Neuronal stem cell (in vitro differentiated cells): ENCODE data around the gene ADGRG3.
A peak's percentile ranks its signal among the peaks of the same experiment; 100 is the strongest.

ENCODE experiments used
- DNase-seq: peaks from one replicate; pipeline ENCODE4 v3.0.0-alpha.2; 2013; ENCODE audit warnings: low spot score
- H2AFZ ChIP-seq: one replicate; pipeline ENCODE4 v1.6.1; 2013; ENCODE audit warnings: mild to moderate bottlenecking, low read length, inconsistent platforms
- H2AK5ac ChIP-seq: 2 replicates; pipeline ENCODE4 v1.6.1; 2013; ENCODE audit warnings: low read depth, mild to moderate bottlenecking, inconsistent platforms, low read length, moderate library complexity, mixed read lengths
- H2BK120ac ChIP-seq: 2 replicates; pipeline ENCODE4 v1.6.1; 2013; ENCODE audit warnings: low read depth, mild to moderate bottlenecking, inconsistent platforms, low read length, moderate library complexity, mixed read lengths
- H2BK12ac ChIP-seq: one replicate; pipeline ENCODE4 v1.6.1; 2013; ENCODE audit warnings: low read length, inconsistent platforms
- H2BK15ac ChIP-seq: 2 replicates; pipeline ENCODE4 v1.6.1; 2013; ENCODE audit warnings: mild to moderate bottlenecking, low read length, inconsistent platforms, mixed read lengths
- H2BK5ac ChIP-seq: one replicate; pipeline ENCODE4 v1.6.1; 2013; ENCODE audit warnings: inconsistent platforms, mild to moderate bottlenecking, low read length, moderate library complexity
- H3K14ac ChIP-seq: one replicate; pipeline ENCODE4 v1.6.1; 2013; ENCODE audit warnings: low read length, inconsistent platforms
- H3K18ac ChIP-seq: 2 replicates; pipeline ENCODE4 v1.6.1; 2013; ENCODE audit warnings: low read length, inconsistent platforms
- H3K23ac ChIP-seq: 2 replicates; pipeline ENCODE4 v1.6.1; 2013; ENCODE audit warnings: low read depth, mild to moderate bottlenecking, mixed read lengths, low read length, inconsistent platforms; ENCODE audit not compliant: poor library complexity
- H3K27ac ChIP-seq: replicated peaks from 3 replicates; pipeline ENCODE4 v1.5.1; 2013; ENCODE audit warnings: low read length, inconsistent platforms
- H3K27me3 ChIP-seq, 3 experiments: 2 replicates each; pipeline ENCODE4 v1.6.1; 2013; ENCODE audit warnings: low read length in 3 of 3, mild to moderate bottlenecking in 2 of 3, inconsistent platforms in 1 of 3, low read depth in 1 of 3, mixed read lengths in 1 of 3, moderate library complexity in 1 of 3; ENCODE audit not compliant: control insufficient read depth in 3 of 3, insufficient read depth in 3 of 3
- H3K36me3 ChIP-seq, 2 donors: replicated peaks in 1 of 2; 2 replicates each; pipeline ENCODE4 v1.6.1; 2013; ENCODE audit warnings: low read length in 2 of 2; ENCODE audit not compliant: control insufficient read depth in 2 of 2, insufficient read depth in 2 of 2
- H3K4ac ChIP-seq: 2 replicates; pipeline ENCODE4 v1.6.1; 2013; ENCODE audit warnings: inconsistent platforms, mild to moderate bottlenecking, low read length, moderate library complexity
- H3K4me1 ChIP-seq, 2 donors: 1 replicate in 1 of 2; 2 replicates in 1 of 2; pipeline ENCODE4 v1.6.1; 2013; ENCODE audit warnings: low read length in 2 of 2, low read depth in 1 of 2; ENCODE audit not compliant: control insufficient read depth in 2 of 2, insufficient read depth in 1 of 2
- H3K4me2 ChIP-seq: one replicate; pipeline ENCODE4 v1.6.1; 2013; ENCODE audit warnings: mild to moderate bottlenecking, low read length, inconsistent platforms; ENCODE audit not compliant: insufficient read depth, poor library complexity, severe bottlenecking
- H3K4me3 ChIP-seq, 2 donors: 2 replicates each; pipeline ENCODE4 v1.5.1; 2013; ENCODE audit warnings: low read length in 2 of 2, mild to moderate bottlenecking in 2 of 2, inconsistent platforms in 1 of 2, moderate library complexity in 1 of 2
- H3K79me1 ChIP-seq: one replicate; pipeline ENCODE4 v1.6.1; 2013; ENCODE audit warnings: low read depth, mild to moderate bottlenecking, inconsistent platforms, low read length, moderate library complexity
- H3K9ac ChIP-seq: one replicate; pipeline ENCODE4 v1.6.1; 2013; ENCODE audit warnings: mild to moderate bottlenecking, low read depth, low read length, inconsistent platforms; ENCODE audit not compliant: poor library complexity
- H3K9me3 ChIP-seq, 2 donors: replicated peaks in 1 of 2; 2 replicates each; pipeline versions ENCODE3 to v1.6.1; 2013; ENCODE audit warnings: low read length in 2 of 2, mild to moderate bottlenecking in 2 of 2, inconsistent platforms in 1 of 2, low read depth in 1 of 2, mixed read lengths in 1 of 2, moderate library complexity in 1 of 2; ENCODE audit not compliant: control insufficient read depth in 2 of 2, insufficient read depth in 1 of 2
- H4K8ac ChIP-seq: one replicate; pipeline ENCODE4 v1.6.1; 2013; ENCODE audit warnings: low read depth, mild to moderate bottlenecking, inconsistent platforms, low read length, moderate library complexity
- H4K91ac ChIP-seq: one replicate; pipeline ENCODE4 v1.6.1; 2013; ENCODE audit warnings: low read length, low read depth, mild to moderate bottlenecking, inconsistent platforms; ENCODE audit not compliant: poor library complexity
- WGBS, 2 donors: extraction: QIAGEN DNeasy Blood & Tissue Kit; methylation state at CpG; one replicate each; pipeline ENCODE4 v1.1.7; 2013; ENCODE audit warnings: missing lambda C conversion rate in 2 of 2, mixed read lengths in 1 of 2; ENCODE audit not compliant: insufficient read length in 2 of 2, insufficient replicate concordance in 1 of 2; ENCODE audit errors: extremely low coverage in 2 of 2; 5-methylcytosine and 5-hydroxymethylcytosine counted together

The ADGRG3 gene

GRCh38 chr16:57648581-57649442 lies 19.3 kb upstream of the ADGRG3 start:
- Histone ChIP-seq H3K9me3 (peaks cover 0 to 8% of the 10 kb centered on the region in 2 donors), H3K4me1 (peaks cover 13 to 22% of the 10 kb centered on the region in 2 donors), H2AFZ (no peak overlapping the region), H3K4me2 (no peak overlapping the region), H3K23ac (no peak overlapping the region), H2BK12ac (no peak overlapping the region), H3K14ac (no peak overlapping the region), H3K27ac (no peak overlapping the region), H2BK120ac (no peak overlapping the region), H4K91ac (no peak overlapping the region), H2BK5ac (no peak overlapping the region), H3K27me3 (peaks cover 0 to 5% (median 0%) of the 10 kb centered on the region in 3 experiments), H3K36me3 (peaks cover 29 to 30% of the 10 kb centered on the region in 2 donors), H4K8ac (no peak overlapping the region), H3K9ac (no peak overlapping the region), H2BK15ac (no peak overlapping the region), H3K4me3 (peak overlapping the region in 1 of 2 donors; percentile 7), H3K18ac (no peak overlapping the region), H2AK5ac (no peak overlapping the region), H3K4ac (no peak overlapping the region), H3K79me1 (peaks cover 13% of the 10 kb centered on the region)
- peak; percentile 82 for DNase-seq
- no CpG with 5 or more reads among the region's 18 CpGs for WGBS, 2 donors

- WGBS, 2 donors, result no CpG with 5 or more reads among the region's 6 CpGs
- DNase-seq, result no peak
- Histone ChIP-seq H3K14ac (no peak overlapping the region), H3K9me3 (peaks cover 0 to 5% of the 10 kb centered on the region in 2 donors), H4K91ac (no peak overlapping the region), H3K27ac (no peak overlapping the region), H3K4me1 (peaks cover 18 to 20% of the 10 kb centered on the region in 2 donors), H2BK5ac (no peak overlapping the region), H3K18ac (no peak overlapping the region), H2AK5ac (no peak overlapping the region), H4K8ac (no peak overlapping the region), H3K4me2 (no peak overlapping the region), H3K9ac (no peak overlapping the region), H3K79me1 (peaks cover 8% of the 10 kb centered on the region), H2BK12ac (no peak overlapping the region), H3K4ac (no peak overlapping the region), H3K36me3 (peaks cover 26% of the 10 kb centered on the region in 2 donors), H2BK15ac (no peak overlapping the region), H3K4me3 (no peak overlapping the region), H3K23ac (no peak overlapping the region), H2BK120ac (no peak overlapping the region), H3K27me3 (peaks cover 0 to 3% (median 0%) of the 10 kb centered on the region in 3 experiments), H2AFZ (no peak overlapping the region)
These were observed 18.7 kb upstream of the ADGRG3 start for GRCh38 chr16:57649443-57649751.

- Histone ChIP-seq H2BK5ac (no peak overlapping the region), H3K27me3 (peaks cover 0 to 1% (median 0%) of the 10 kb centered on the region in 3 experiments), H3K4me3 (no peak overlapping the region), H3K4me2 (no peak overlapping the region), H3K27ac (no peak overlapping the region), H2BK12ac (no peak overlapping the region), H2BK120ac (no peak overlapping the region), H3K9ac (peak overlapping the region; percentile 9), H3K18ac (no peak overlapping the region), H4K8ac (no peak overlapping the region), H3K79me1 (peaks cover 4% of the 10 kb centered on the region), H2BK15ac (no peak overlapping the region), H2AFZ (no peak overlapping the region), H3K9me3 (peaks cover 0 to under 1% of the 10 kb centered on the region in 2 donors), H3K36me3 (peaks cover 22 to 23% of the 10 kb centered on the region in 2 donors), H3K4ac (no peak overlapping the region), H2AK5ac (no peak overlapping the region), H3K4me1 (peaks cover 16 to 18% of the 10 kb centered on the region in 2 donors), H4K91ac (no peak overlapping the region), H3K23ac (no peak overlapping the region), H3K14ac (no peak overlapping the region)
- WGBS, 2 donors, result no CpG with 5 or more reads among the region's 7 CpGs
- no peak for DNase-seq
These were observed 18.3 kb upstream of the ADGRG3 start for GRCh38 chr16:57649846-57650245.
